ENCODE measurements around the gene CNNM1. TPM values are rescaled to one million over a fixed set of nuclear protein-coding genes. Genes with fewer than 3 reads are reported as not detected.

The CNNM1 gene
- total RNA-seq, 8 experiments from 2014 or later, result 1.4 to 4.0 (median 2.8) TPM

DNA sequence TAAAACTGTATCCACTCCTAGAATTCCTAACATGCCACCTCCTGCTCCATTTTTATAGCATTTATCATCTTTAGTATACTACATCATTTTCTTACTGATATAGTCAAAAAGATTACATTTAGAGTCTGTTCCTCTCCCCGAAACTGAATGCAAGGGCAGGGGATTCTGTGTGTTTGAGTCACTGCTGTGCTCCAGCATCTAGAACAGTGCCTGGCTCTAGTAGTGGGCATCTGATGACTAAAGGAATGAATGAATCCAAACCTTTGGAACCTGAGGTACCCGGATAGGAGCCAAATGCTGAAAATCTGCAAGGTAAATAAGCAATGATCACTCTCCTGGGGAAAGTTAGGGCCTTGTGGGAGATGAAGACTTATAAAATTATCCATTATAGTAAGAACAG is 82.4 kb downstream of the CNNM1 start:
- H3K4me3 ChIP-seq, result no peak overlapping the region
- in situ Hi-C loops (cut with MboI; ENCODE audit: low pct_unique_long_range_greater_than_20kb in 2 of 9, low sequenced_read_pairs in 9 of 9, unreplicated experiment in 9 of 9), result no loop called here
- ATAC-seq (replicated peaks in 6 of 8), result no peak
- 79 to 100% (median 89%) methylated on average over 1 to 2 of the region's 2 CpGs; no CpG with 5 or more reads in 2 of the 10 experiments for WGBS, 10 experiments
- no peak overlapping the region for H3K27ac ChIP-seq
- no peaks in the 10 kb centered on the region for H3K4me1 ChIP-seq (replicated peaks in 1 of 2)

DNA sequence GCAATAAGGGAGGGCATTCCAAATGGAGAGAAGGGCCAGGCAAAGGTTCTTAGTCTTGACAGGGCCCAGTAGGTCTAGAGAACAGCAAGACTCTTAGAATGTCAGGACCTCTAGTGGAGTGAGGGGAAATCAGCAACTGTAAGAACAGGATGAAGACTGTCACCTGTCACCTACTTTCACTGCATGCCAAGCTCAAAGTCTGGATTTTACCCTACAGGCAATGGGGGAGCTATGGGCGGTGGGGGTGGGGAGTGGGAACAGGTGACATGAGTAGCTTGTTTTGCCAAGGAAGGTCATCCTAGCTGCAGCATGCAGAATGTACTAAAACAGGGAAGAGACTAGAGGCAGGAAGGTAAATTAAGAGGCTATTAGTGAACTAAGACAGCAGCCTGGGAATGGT is 82.9 kb downstream of the CNNM1 start:
- no peak overlapping the region for H3K27ac ChIP-seq
- H3K4me1 ChIP-seq (replicated peaks in 1 of 2), result no peaks in the 10 kb centered on the region
- in situ Hi-C loops (cut with MboI; ENCODE audit: low pct_unique_long_range_greater_than_20kb in 2 of 9, low sequenced_read_pairs in 9 of 9, unreplicated experiment in 9 of 9), result no loop called here
- H3K4me3 ChIP-seq, result no peak overlapping the region
- no peak for ATAC-seq (replicated peaks in 6 of 8)
- no CpG with 5 or more reads among the region's 1 CpG for WGBS, 10 experiments

DNA sequence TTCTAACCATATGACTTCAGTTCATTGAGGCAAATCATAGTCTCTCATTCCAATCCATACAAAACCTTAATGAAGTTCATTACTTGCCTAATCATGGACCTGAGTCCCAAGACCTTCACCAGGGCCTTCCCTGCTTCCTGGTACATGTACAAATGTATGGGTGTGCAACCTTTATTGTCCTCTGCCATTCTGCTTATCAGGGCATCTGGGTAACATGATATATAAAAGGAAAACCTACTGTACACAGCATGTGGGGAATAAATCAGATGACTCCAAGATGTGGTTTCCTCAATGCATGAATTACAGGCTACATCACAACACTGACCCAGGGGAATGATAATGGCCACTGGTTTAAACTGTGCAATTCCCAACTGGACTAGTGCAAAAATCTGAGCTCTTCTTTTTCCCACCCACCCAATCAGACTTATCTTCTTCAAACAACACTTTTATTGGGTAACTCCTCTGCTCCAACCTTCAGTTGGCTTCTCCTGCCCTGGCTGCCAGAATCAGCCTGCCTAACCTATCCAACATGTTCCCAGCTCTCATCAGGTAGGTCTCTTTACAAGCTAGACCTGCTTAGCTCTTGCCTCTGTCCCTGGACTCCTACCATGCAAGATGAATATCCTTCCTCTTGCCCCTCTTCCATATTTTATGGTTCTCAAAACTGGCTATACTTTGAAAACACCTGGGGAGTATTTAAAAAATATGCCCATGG is 89.9 kb downstream of the CNNM1 start:
- Histone ChIP-seq H3K4me1 (replicated peaks in 1 of 2) (no peaks in the 10 kb centered on the region), H3K4me3 (no peak overlapping the region), H3K27ac (no peak overlapping the region)
- ATAC-seq (replicated peaks in 6 of 8), result no peak
- in situ Hi-C loops (cut with MboI; ENCODE audit: low pct_unique_long_range_greater_than_20kb in 2 of 9, low sequenced_read_pairs in 9 of 9, unreplicated experiment in 9 of 9), result no loop called here

DNA sequence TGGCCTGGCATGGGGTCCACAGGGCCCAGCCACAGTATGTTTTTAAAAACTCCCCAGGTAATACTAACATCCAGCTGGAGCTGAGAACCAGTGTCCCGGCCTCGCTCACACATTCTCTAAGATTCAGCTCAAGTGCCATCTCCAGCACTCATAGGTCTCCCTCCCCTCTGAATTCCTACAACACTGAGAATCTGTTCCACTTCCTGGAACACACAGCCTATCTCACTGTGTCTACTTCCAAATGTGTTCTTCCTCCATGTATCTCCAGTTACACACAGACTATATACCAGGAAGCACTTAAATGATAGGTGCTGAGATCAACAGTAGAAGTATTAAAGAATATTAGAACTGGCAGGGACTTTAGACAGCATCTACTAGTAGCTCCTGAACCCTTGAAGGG is 90.5 kb downstream of the CNNM1 start:
- no peak overlapping the region for H3K4me3 ChIP-seq
- H3K4me1 ChIP-seq (replicated peaks in 1 of 2), result no peaks in the 10 kb centered on the region
- no peak for ATAC-seq (replicated peaks in 6 of 8)
- 100% methylated on average over 1 to 2 of the region's 2 CpGs; no CpG with 5 or more reads in 5 of the 10 experiments for WGBS, 10 experiments
- in situ Hi-C loops (cut with MboI; ENCODE audit: low pct_unique_long_range_greater_than_20kb in 2 of 9, low sequenced_read_pairs in 9 of 9, unreplicated experiment in 9 of 9), result no loop called here
- no peak overlapping the region for H3K27ac ChIP-seq

DNA sequence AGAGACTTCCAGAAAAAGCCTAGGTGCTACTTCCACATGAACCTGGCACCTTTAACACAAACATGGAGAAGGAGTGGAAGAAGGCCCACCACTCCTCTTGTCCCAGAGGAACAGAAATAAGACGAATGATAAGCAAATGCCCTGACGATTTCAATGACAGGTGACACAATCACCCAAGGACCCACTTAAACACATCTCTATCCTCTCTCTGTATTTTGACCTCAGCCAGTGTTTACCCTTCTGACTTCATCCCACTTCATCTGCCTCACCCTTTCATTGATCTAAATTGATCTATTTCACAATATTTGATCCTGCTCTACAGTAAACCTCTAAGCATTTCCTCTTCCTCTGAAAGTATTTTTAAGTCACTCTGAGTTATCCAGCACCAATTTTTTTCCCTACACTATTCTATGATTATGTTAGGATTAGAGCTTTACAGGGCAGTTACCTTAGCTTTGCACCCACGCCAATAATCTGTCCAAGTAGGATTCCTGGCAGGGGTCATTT is 92.1 kb downstream of the CNNM1 start:
- in situ Hi-C loops (cut with MboI; ENCODE audit: low pct_unique_long_range_greater_than_20kb in 2 of 9, low sequenced_read_pairs in 9 of 9, unreplicated experiment in 9 of 9), result no loop called here
- no peak for ATAC-seq (replicated peaks in 6 of 8)
- H3K4me3 ChIP-seq, result no peak overlapping the region
- H3K4me1 ChIP-seq (replicated peaks in 1 of 2), result no peaks in the 10 kb centered on the region
- 88 to 100% (median 100%) methylated on average over 1 to 3 of the region's 3 CpGs for WGBS, 10 experiments
- no peak overlapping the region for H3K27ac ChIP-seq

DNA sequence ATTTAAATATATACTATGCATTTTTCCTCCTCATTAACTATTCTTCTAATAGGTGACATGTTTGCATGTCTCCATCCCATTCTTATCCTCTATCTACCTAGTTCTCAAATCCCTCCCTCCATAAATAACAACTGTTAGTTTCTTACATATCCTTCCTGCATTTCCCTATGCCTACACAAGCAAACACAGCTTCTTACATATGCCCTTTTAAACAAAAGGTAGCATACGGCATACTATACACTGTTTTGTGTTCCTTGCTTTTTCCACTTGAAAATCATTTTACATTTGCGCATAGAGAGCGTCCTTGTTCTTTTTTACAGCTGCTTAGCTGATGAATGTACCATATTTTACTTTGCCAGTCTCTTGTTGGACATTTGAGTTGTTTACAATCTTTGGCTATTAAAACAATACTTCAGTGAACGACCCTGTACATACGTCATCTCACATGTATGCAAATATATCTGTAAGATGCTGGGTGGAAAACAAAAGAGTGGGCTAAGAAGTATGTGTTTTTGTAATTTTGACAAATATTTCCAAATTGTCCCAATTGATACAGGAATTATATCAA is 93.5 kb downstream of the CNNM1 start:
- in situ Hi-C loops (cut with MboI; ENCODE audit: low pct_unique_long_range_greater_than_20kb in 2 of 9, low sequenced_read_pairs in 9 of 9, unreplicated experiment in 9 of 9), result no loop called here
- Histone ChIP-seq H3K4me1 (replicated peaks in 1 of 2) (no peaks in the 10 kb centered on the region), H3K27ac (no peak overlapping the region), H3K4me3 (no peak overlapping the region)
- ATAC-seq (replicated peaks in 6 of 8), result peak in 1 of 8 experiments; percentile 75
- whole genome bisulfite sequencing, 10 experiments, result 54 to 100% (median 85%) methylated on average over 1 to 5 of the region's 5 CpGs

DNA sequence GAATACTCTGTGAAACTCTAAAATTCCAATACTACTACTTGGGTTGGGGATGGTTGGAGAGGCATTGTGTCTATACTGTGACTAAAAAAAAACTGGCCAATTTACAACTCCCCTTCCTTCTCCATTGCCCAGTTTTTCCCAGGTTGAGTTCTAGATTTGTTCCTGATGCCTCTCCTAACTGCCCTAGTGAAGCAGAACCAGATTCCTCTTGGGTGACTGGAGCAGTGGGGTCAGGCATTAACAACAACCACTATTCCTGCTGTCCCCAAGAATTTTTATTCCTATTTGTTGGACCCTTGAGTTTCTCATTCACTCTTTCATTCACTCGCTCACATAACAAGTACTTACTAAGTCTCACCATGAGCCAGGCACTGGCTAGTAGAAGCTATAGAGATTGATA is 95.5 kb downstream of the CNNM1 start:
- no peak overlapping the region for H3K27ac ChIP-seq
- WGBS, 10 experiments, result 83 to 100% (median 100%) methylated on average over 1 of the region's 1 CpG; no CpG with 5 or more reads in 3 of the 10 experiments
- in situ Hi-C loops (cut with MboI; ENCODE audit: low pct_unique_long_range_greater_than_20kb in 2 of 9, low sequenced_read_pairs in 9 of 9, unreplicated experiment in 9 of 9), result loop anchor here in 6 of 9 experiments (25.0 kb wide), 2 partner anchors 188 to 288 kb away; partner anchors contain the start of gene SLC25A28 (in 5 of the 6)
- no peak for ATAC-seq (replicated peaks in 6 of 8)
- no peak overlapping the region for H3K4me3 ChIP-seq
- H3K4me1 ChIP-seq (replicated peaks in 1 of 2), result peaks cover 4 to 11% of the 10 kb centered on the region in 2 donors

DNA sequence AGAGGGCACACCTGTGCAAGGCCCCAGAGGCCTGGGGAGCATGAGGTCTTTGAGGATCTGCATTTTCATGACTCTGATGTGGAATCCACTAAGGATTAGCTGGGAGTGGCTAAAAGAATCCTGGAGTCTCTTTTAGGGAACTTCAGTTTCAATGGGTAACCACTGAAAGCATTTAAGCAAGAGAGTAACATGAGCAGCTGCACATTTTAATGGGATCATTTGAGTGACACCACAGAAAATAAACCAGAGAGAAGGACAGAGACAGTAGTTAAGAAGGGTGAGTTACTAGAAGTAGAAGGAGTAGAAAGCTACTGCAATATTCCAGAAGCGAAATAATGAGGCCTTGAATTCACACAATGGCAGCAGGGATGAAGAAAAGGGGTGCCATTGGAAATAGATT is 96.0 kb downstream of the CNNM1 start:
- 86 to 100% (median 100%) methylated on average over 1 of the region's 1 CpG; no CpG with 5 or more reads in 3 of the 10 experiments for WGBS, 10 experiments
- Histone ChIP-seq H3K4me3 (no peak overlapping the region), H3K27ac (no peak overlapping the region), H3K4me1 (replicated peaks in 1 of 2) (peaks cover 5 to 14% of the 10 kb centered on the region in 2 donors)
- in situ Hi-C loops (cut with MboI; ENCODE audit: low pct_unique_long_range_greater_than_20kb in 2 of 9, low sequenced_read_pairs in 9 of 9, unreplicated experiment in 9 of 9), result loop anchor here in 6 of 9 experiments (25.0 kb wide), 2 partner anchors 187 to 287 kb away; partner anchors contain the start of gene SLC25A28 (in 5 of the 6)
- ATAC-seq (replicated peaks in 6 of 8), result no peak

DNA sequence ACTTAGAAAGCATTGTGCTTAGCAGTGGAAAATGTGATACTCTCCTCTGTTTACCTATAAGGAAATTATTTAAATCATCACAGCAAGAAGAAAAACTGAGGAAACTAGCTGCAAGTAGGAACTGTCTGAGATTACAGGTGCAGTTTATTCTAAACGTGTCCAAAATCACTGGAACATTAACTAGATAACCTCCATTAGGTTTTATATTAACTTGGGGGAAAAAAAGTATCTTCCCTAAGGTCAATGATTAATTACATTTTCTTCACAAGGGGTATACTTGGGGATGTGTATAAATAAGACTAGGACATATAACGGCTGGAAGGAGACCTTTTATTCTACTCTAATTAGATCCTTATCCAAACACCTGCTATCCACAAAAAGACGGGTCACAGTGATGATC is 97.5 kb downstream of the CNNM1 start:
- H3K4me1 ChIP-seq (replicated peaks in 1 of 2), result peaks cover 5 to 15% of the 10 kb centered on the region in 2 donors
- 56 to 100% (median 87%) methylated on average over 1 to 3 of the region's 3 CpGs; no CpG with 5 or more reads in 1 of the 10 experiments for WGBS, 10 experiments
- in situ Hi-C loops (cut with MboI; ENCODE audit: low pct_unique_long_range_greater_than_20kb in 2 of 9, low sequenced_read_pairs in 9 of 9, unreplicated experiment in 9 of 9), result loop anchor here in 6 of 9 experiments (25.0 kb wide), 2 partner anchors 186 to 286 kb away; partner anchors contain the start of gene SLC25A28 (in 5 of the 6)
- no peak overlapping the region for H3K27ac ChIP-seq
- H3K4me3 ChIP-seq, result no peak overlapping the region
- no peak for ATAC-seq (replicated peaks in 6 of 8)

DNA sequence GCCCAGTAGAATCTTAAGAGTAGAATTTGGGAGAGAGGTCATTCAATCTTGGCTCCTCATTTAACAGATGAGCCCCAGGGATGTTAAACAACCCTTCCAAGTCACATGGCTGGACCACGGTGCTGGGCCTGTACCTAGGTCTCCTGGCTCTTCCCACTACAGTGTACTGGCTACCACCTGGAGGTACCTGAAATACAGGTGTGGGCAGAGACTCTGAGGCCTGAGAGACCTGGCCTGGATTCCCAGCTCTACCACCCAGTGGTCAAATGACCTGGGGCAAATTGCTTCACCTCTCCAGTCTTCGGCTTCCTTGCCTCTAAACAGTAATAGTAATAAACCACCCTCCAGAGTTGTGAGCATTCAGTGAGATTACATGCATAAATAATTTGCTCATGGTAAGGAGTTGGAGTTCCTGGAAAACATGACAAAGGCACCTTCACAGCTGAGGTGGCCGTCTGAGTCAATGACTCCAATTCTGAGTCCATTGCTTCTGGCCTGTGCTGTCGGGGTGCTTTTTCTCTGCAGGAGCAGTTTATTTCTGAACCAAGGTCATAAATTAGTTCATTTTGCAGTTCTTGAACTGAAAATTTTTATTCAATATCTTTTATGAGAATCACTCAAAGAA is 98.5 kb downstream of the CNNM1 start:
- Histone ChIP-seq H3K27ac (no peak overlapping the region), H3K4me3 (no peak overlapping the region), H3K4me1 (replicated peaks in 1 of 2) (peaks cover 5 to 22% of the 10 kb centered on the region in 2 donors)
- no peak for ATAC-seq (replicated peaks in 6 of 8)
- in situ Hi-C loops (cut with MboI; ENCODE audit: low pct_unique_long_range_greater_than_20kb in 2 of 9, low sequenced_read_pairs in 9 of 9, unreplicated experiment in 9 of 9), result loop anchor here in 6 of 9 experiments (25.0 kb wide), 2 partner anchors 185 to 285 kb away; partner anchors contain the start of gene SLC25A28 (in 5 of the 6)
- 82 to 100% (median 89%) methylated on average over 1 to 3 of the region's 4 CpGs; no CpG with 5 or more reads in 2 of the 10 experiments for WGBS, 10 experiments

DNA sequence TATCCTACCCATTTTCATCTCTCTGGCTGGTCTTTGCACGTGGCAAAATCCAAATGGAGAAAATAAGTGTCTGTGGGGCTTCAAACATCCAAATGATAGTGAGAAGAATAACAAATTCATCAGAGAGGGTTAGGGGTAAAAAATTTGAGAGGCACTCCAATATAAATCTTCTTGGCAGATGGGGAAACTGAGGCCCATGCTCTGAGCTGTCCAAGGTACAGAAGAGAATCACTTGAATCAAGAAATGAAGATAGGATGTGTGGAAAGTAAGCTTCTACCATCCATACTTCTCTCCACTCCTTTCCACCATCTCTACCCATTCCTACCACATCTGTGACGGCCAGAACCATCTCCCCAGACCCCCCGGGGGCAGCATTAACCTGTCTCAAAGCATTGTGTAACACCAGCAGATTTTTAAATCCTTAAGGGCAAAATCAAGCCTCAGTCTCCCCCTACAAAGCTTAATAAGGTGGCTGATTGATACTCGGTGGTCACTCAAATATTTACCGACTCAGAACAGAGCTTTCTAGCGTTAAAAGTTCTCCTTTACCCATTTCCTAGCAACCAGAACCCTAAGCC is 100.5 kb downstream of the CNNM1 start:
- WGBS, 10 experiments, result 7 to 80% (median 22%) methylated on average over 1 to 6 of the region's 6 CpGs
- ATAC-seq (replicated peaks in 6 of 8), result no peak
- Histone ChIP-seq H3K4me3 (peak overlapping the region; percentile 94 to 99 (median 95)), H3K27ac (peak overlapping the region in 1 of 2 donors; percentile 92), H3K4me1 (replicated peaks in 1 of 2) (peaks cover 5 to 22% of the 10 kb centered on the region in 2 donors)
- in situ Hi-C loops (cut with MboI; ENCODE audit: low pct_unique_long_range_greater_than_20kb in 2 of 9, low sequenced_read_pairs in 9 of 9, unreplicated experiment in 9 of 9), result loop anchor here in 6 of 9 experiments (10.0 to 25.0 kb wide), 3 partner anchors 115 to 283 kb away; partner anchors contain the start of gene SLC25A28 (in 5 of the 6)

DNA sequence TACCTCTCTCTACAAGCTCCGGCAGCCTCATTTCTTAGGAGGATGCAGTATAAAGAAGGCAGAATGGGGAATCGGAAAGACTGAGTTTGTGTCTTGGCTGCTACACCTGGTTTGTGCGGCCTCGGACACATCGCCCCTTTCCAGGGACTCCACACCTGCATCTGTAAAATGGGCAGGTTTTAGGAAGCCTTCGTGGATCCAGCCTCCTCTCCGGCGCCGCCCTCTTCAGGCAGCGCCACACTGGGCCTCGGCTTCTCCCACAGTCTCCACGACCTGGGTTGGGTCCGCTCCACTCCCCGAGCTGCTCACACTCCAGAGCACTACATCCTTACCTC is 100.9 kb downstream of the CNNM1 start:
- peak overlapping the region; percentile 90 to 92 for H3K27ac ChIP-seq
- in situ Hi-C loops (cut with MboI; ENCODE audit: low pct_unique_long_range_greater_than_20kb in 2 of 9, low sequenced_read_pairs in 9 of 9, unreplicated experiment in 9 of 9), result loop anchor here in 6 of 9 experiments (10.0 to 25.0 kb wide), 3 partner anchors 115 to 282 kb away; partner anchors contain the start of gene SLC25A28 (in 5 of the 6)
- WGBS, 10 experiments, result 0 to 18% (median 11%) methylated on average over 1 to 9 of the region's 14 CpGs; no CpG with 5 or more reads in 5 of the 10 experiments
- peak in 2 of 8 experiments; percentile 11 for ATAC-seq (replicated peaks in 6 of 8)
- H3K4me1 ChIP-seq (replicated peaks in 1 of 2), result peaks cover 5 to 22% of the 10 kb centered on the region in 2 donors
- peak overlapping the region; percentile 94 to 99 (median 95) for H3K4me3 ChIP-seq
